Stimulated activated CD8-positive, alpha-beta memory T cell treated with anti-CD3 and anti-CD28 coated beads, Interleukin-7, amount 100 ng/mL, for 1 hour (primary cell): ENCODE results near the gene OGFR.

Source experiments
- DNase-seq, 2 donors: peaks; one replicate each; pipeline ENCODE4 v3.0.0-alpha.2; 2020; ENCODE audit warnings: low read depth in 2 of 2

The OGFR gene

GRCh38 chr20:62782149-62782892 is 22.3 kb upstream of the OGFR start:
- no peak for DNase-seq

GRCh38 chr20:62782893-62783278 is 21.7 kb upstream of the OGFR start:
- DNase-seq: no peak

- no peak for DNase-seq
These were observed 20.1 kb upstream of the OGFR start for GRCh38 chr20:62784497-62784896.

GRCh38 chr20:62785393-62785792 is 19.2 kb upstream of the OGFR start:
- no peak for DNase-seq

GRCh38 chr20:62786157-62786556 is 18.5 kb upstream of the OGFR start:
- no peak for DNase-seq

GRCh38 chr20:62787321-62787720 is 17.3 kb upstream of the OGFR start:
- no peak for DNase-seq

- no peak for DNase-seq
These were observed 16.8 kb upstream of the OGFR start for GRCh38 chr20:62787866-62788265.

- DNase-seq: no peak
These were observed 16.0 kb upstream of the OGFR start for GRCh38 chr20:62788607-62789006.

- no peak for DNase-seq
These were observed 14.6 kb upstream of the OGFR start for GRCh38 chr20:62790075-62790474.

- peak; percentile 37 to 45 for DNase-seq
These were observed 13.1 kb upstream of the OGFR start for GRCh38 chr20:62791301-62792181.

GRCh38 chr20:62792182-62792939 is 12.3 kb upstream of the OGFR start:
- no peak for DNase-seq

- DNase-seq: no peak
These were observed 11.5 kb upstream of the OGFR start for GRCh38 chr20:62792940-62793756.

- DNase-seq: no peak
These were observed 11.0 kb upstream of the OGFR start for GRCh38 chr20:62793757-62794006.

- peak; percentile 82 to 92 for DNase-seq
These were observed 10.5 kb upstream of the OGFR start for GRCh38 chr20:62794007-62794724.

- DNase-seq: peak; percentile 35 to 41
These were observed 9.4 kb upstream of the OGFR start for GRCh38 chr20:62795023-62795761.

- DNase-seq: no peak
These were observed 7.7 kb upstream of the OGFR start for GRCh38 chr20:62796699-62797491.

GRCh38 chr20:62797671-62798532 is 6.7 kb upstream of the OGFR start:
- no peak for DNase-seq

GRCh38 chr20:62799036-62799435 is 5.6 kb upstream of the OGFR start:
- no peak for DNase-seq

- DNase-seq: no peak
These were observed 5.2 kb upstream of the OGFR start for GRCh38 chr20:62799459-62799858.
